ENCODE measurements around the gene THUMPD2.

THUMPD2 gene

DNA sequence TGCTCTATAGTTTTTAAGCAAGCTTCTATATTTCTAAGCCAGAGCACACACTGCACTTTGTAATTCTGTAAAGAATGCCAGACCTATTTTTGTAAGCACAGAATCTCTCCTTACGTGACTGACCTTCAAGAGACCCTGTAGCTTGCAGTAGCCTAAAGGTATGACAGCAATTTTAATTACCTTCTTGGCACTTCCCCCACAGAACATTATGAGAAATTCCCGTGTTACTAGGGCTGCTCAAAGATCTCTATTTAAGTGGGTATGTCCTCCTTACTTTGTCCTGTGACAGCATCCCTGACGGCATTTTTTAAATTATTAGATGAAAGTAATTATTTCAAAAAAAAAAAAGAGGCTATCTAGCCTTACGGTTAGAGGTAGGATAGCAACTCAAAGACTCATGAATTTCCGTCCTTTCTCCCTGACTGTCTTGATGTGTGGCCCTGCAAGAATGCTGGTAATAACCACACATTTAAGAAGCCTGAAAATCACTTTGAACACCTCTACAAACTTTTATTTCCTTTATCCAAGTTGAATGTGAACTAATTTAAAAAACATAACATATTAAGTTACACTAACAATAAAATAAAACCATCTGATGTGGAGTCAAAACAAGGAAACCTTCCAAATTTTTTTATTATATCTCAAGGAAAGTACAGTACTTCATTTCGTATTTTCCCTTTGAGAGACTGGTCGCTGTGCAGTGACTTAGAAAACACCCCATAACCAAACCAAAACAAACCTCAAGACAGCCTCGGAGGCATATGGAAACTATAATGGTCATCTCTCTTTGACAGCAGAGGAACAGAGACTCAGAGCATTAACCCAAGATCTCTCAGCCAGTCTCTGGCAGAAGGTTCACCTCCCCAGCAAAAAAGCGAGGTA is 54.9 kb downstream of the THUMPD2 start:
- no peaks in the 10 kb centered on the region for H3K36me3 ChIP-seq (replicated peaks)
- H3K4me3 ChIP-seq (ENCODE audit: low read depth, low read length): no peak overlapping the region
- H3K27ac ChIP-seq: no peak overlapping the region
- no peak for DNase-seq
- in situ Hi-C loops (cut with HindIII; ENCODE audit: low pct_ligation_motif_present, low sequenced_read_pairs): no loop called here
- TF ChIP-seq, protein P1, sequence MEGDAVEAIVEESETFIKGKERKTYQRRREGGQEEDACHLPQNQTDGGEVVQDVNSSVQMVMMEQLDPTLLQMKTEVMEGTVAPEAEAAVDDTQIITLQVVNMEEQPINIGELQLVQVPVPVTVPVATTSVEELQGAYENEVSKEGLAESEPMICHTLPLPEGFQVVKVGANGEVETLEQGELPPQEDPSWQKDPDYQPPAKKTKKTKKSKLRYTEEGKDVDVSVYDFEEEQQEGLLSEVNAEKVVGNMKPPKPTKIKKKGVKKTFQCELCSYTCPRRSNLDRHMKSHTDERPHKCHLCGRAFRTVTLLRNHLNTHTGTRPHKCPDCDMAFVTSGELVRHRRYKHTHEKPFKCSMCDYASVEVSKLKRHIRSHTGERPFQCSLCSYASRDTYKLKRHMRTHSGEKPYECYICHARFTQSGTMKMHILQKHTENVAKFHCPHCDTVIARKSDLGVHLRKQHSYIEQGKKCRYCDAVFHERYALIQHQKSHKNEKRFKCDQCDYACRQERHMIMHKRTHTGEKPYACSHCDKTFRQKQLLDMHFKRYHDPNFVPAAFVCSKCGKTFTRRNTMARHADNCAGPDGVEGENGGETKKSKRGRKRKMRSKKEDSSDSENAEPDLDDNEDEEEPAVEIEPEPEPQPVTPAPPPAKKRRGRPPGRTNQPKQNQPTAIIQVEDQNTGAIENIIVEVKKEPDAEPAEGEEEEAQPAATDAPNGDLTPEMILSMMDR (IDR thresholded peaks at IDR 0.05; ENCODE audit: low read depth, low read length, missing control alignments): no peak
- H3K27me3 ChIP-seq (replicated peaks): no peaks in the 10 kb centered on the region

DNA sequence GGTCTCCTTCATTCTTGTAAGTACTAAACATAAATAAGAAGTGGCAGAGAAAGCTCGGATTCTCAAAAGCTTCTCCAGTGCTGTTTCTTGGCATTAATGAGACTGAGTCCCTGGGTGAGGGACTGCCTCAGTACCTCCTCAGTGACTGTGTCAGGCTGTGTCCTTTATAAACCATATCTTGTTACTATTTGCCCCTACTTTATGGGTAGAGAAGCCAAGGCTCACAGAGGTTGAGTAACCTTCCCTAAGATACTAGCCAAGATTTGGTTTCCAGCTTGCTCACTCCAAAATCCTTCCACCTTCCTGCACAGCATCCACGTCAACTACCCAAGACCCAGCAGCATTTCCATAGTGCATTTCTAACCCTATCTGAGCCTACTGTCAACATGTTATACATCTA is 55.6 kb downstream of the THUMPD2 start:
- no peak for DNase-seq
- TF ChIP-seq, protein P1 (IDR thresholded peaks at IDR 0.05; ENCODE audit: low read depth, low read length, missing control alignments): no peak
- H3K27me3 ChIP-seq (replicated peaks): no peaks in the 10 kb centered on the region
- in situ Hi-C loops (cut with HindIII; ENCODE audit: low pct_ligation_motif_present, low sequenced_read_pairs): no loop called here
- H3K4me3 ChIP-seq (ENCODE audit: low read depth, low read length): no peak overlapping the region
- no peak overlapping the region for H3K27ac ChIP-seq
- no peaks in the 10 kb centered on the region for H3K36me3 ChIP-seq (replicated peaks)

DNA sequence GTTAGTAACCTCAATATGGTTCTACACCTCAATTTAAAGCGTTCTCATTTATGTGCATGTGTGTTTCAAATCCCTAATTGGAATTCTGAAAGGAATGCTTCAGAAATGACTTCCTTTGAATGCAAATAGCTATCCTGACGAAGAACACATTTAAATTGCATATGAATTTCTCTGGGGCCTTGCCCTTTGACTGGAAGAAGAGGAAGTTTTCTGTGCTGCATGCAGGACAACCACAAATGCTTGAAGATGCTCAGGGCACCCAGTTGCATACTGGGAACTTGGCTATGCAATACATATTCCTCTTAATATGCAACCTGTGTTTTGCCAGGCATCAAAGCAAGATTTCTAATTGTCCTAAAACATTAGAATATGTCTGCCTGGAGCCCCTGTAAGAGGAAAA is 58.1 kb downstream of the THUMPD2 start:
- H3K27ac ChIP-seq: no peak overlapping the region
- no peak overlapping the region for H3K4me3 ChIP-seq (ENCODE audit: low read depth, low read length)
- no peak for DNase-seq
- H3K36me3 ChIP-seq (replicated peaks): no peaks in the 10 kb centered on the region
- in situ Hi-C loops (cut with HindIII; ENCODE audit: low pct_ligation_motif_present, low sequenced_read_pairs): no loop called here
- no peaks in the 10 kb centered on the region for H3K27me3 ChIP-seq (replicated peaks)
- TF ChIP-seq, protein P1 (IDR thresholded peaks at IDR 0.05; ENCODE audit: low read depth, low read length, missing control alignments): no peak

DNA sequence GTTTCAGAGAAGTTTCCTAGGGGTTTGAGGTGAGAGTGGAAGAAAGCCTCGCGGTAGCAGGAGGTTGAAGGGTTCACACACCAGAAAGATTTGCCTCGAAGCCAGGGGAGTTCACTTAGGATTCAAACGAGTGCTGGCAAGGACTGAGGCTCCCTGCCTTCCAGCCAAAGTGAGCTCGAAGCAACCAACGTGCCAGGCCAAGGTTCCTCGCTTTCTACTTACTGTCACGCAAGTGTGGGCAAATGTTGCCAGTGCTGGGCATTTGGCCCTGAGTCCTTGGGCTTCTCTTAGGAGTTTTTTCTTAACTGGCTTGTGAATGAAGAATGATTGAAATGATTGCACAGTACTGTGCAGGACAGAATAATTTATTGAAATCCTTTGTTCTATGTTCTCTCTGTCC is 59.7 kb downstream of the THUMPD2 start:
- no peak for DNase-seq
- TF ChIP-seq, protein P1 (IDR thresholded peaks at IDR 0.05; ENCODE audit: low read depth, low read length, missing control alignments): no peak
- H3K27me3 ChIP-seq (replicated peaks): no peaks in the 10 kb centered on the region
- no peak overlapping the region for H3K4me3 ChIP-seq (ENCODE audit: low read depth, low read length)
- H3K36me3 ChIP-seq (replicated peaks): no peaks in the 10 kb centered on the region
- in situ Hi-C loops (cut with HindIII; ENCODE audit: low pct_ligation_motif_present, low sequenced_read_pairs): no loop called here
- no peak overlapping the region for H3K27ac ChIP-seq

DNA sequence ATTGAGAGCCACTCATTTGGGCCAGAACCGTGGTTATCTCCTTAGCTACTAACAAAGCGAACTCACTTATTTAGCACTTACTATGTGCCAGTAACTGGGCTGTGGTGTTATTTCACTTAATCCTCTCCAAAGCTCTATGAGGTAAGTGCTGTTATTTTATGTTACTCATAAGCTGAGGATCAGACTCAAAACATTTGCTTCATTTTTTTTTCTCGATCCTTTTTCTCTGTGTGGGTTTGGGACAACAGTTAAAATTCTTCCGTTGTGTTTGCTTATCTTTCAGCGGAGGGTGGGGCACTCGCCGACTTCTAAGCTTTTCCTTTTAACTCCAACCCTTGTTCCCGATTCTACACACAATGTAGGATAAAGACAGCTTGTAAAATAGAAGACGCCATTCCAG is 60.6 kb downstream of the THUMPD2 start:
- H3K27me3 ChIP-seq (replicated peaks): no peaks in the 10 kb centered on the region
- TF ChIP-seq, protein P1 (IDR thresholded peaks at IDR 0.05; ENCODE audit: low read depth, low read length, missing control alignments): no peak
- no peak overlapping the region for H3K27ac ChIP-seq
- in situ Hi-C loops (cut with HindIII; ENCODE audit: low pct_ligation_motif_present, low sequenced_read_pairs): no loop called here
- no peaks in the 10 kb centered on the region for H3K36me3 ChIP-seq (replicated peaks)
- no peak for DNase-seq
- no peak overlapping the region for H3K4me3 ChIP-seq (ENCODE audit: low read depth, low read length)

DNA sequence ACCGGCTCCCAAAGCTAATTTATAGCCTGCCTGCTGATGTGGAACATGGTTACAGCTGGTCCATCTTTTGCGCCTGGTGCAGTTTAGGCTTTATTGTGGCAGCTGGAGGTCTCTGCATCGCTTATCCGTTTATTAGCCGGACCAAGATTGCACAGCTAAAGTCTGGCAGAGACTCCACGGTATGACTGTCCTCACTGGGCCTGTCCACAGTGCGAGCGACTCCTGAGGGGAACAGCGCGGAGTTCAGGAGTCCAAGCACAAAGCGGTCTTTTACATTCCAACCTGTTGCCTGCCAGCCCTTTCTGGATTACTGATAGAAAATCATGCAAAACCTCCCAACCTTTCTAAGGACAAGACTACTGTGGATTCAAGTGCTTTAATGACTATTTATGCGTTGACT is 62.0 kb downstream of the THUMPD2 start:
- TF ChIP-seq, protein P1 (IDR thresholded peaks at IDR 0.05; ENCODE audit: low read depth, low read length, missing control alignments): no peak
- no peak overlapping the region for H3K4me3 ChIP-seq (ENCODE audit: low read depth, low read length)
- H3K36me3 ChIP-seq (replicated peaks): no peaks in the 10 kb centered on the region
- H3K27ac ChIP-seq: no peak overlapping the region
- no peak for DNase-seq
- in situ Hi-C loops (cut with HindIII; ENCODE audit: low pct_ligation_motif_present, low sequenced_read_pairs): no loop called here
- no peaks in the 10 kb centered on the region for H3K27me3 ChIP-seq (replicated peaks)

Data from brain microvascular endothelial cell (primary cell).